ENCODE measurements around the gene WRAP53. TPM values are rescaled to one million over a fixed set of nuclear protein-coding genes. Genes with fewer than 3 reads are reported as not detected.

The WRAP53 gene
- polyA plus RNA-seq, 1 of the 3 experiments (the other 2 are of a cell fraction), result 8.6 TPM

- Histone ChIP-seq H3K27me3 (ENCODE audit: insufficient read depth) (no peaks in the 10 kb centered on the region), H3K36me3 (replicated peaks in 1 of 2; ENCODE audit: control insufficient read depth in 1 of 2, insufficient read depth in 2 of 2, low read length in 1 of 2) (peaks cover 0 to 9% of the 10 kb centered on the region in 2 experiments), H3K9ac (peak overlapping the region; percentile 99), H3K4me1 (ENCODE audit: control insufficient read depth in 1 of 2, insufficient read depth in 2 of 2, low read depth in 1 of 2, low read length in 1 of 2) (peaks cover 12 to 17% of the 10 kb centered on the region in 2 experiments; a peak in 3 of 4 replicates), H3K9me2 (no peaks in the 10 kb centered on the region), H3K9me3 (no peaks in the 10 kb centered on the region), H2AFZ (ENCODE audit: low read depth) (peak overlapping the region; percentile 20), H3F3A (replicated peaks; ENCODE audit: insufficient read depth) (peaks cover 27% of the 10 kb centered on the region), H3K4me2 (peak overlapping the region; percentile 84), H3K4me3 (ENCODE audit: low read depth in 2 of 2, low read length in 1 of 2) (peak overlapping the region; percentile 80 to 91), H3K79me2 (ENCODE audit: insufficient read depth) (peaks cover 84% of the 10 kb centered on the region), H4K20me1 (ENCODE audit: insufficient read depth) (no peaks in the 10 kb centered on the region; the same call in 1 of the 2 replicates), H3K27ac (ENCODE audit: low read depth in 2 of 2, low read length in 1 of 2) (peak overlapping the region; percentile 48 to 98)
- ChIA-PET CTCF (interaction anchor here (0.9 to 7.4 kb wide), 5 partner anchors 13 to 96 kb away, joined by 3 to 166 read pairs (median 47); partner anchors contain the start of genes DNAH2, SAT2, SHBG and SOX15), POLR2A (interaction anchor here (1.0 to 4.5 kb wide), 6 partner anchors 10 to 101 kb away, joined by 3 to 40 read pairs (median 27); partner anchors contain the start of genes ATP1B2, MPDU1, SHBG and SOX15)
- no peak for DNase-seq
- 18% methylated on average over 15 of the region's 15 CpGs for WGBS (ENCODE audit: low lambda C conversion rate)
- TF ChIP-seq RCOR1 (IDR thresholded peaks at IDR 0.05; ENCODE audit: low read length) (no peak), JUND (IDR thresholded peaks at IDR 0.05) (no peak), ELF1 (IDR thresholded peaks at IDR 0.05) (no peak), FOXJ3 (CRISPR knock-in tag; IDR thresholded peaks at IDR 0.05) (no peak), CHD2 (IDR thresholded peaks at IDR 0.05; ENCODE audit: low read length, partially characterized antibody) (no peak), SMC3 (IDR thresholded peaks at IDR 0.05; ENCODE audit: low read depth, low read length) (no peak)
Measured at GRCh38 chr17:7684851-7685532, 3.3 kb upstream of the WRAP53 start.

GRCh38 chr17:7685533-7686221 is 2.6 kb upstream of the WRAP53 start:
- H3K4me1 ChIP-seq (ENCODE audit: control insufficient read depth in 1 of 2, insufficient read depth in 2 of 2, low read depth in 1 of 2, low read length in 1 of 2), result peaks cover 12 to 17% of the 10 kb centered on the region in 2 experiments; a peak in 3 of 4 replicates
- WGBS (ENCODE audit: low lambda C conversion rate), result 2% methylated on average over 43 of the region's 44 CpGs
- no peaks in the 10 kb centered on the region for H3K9me2 ChIP-seq
- H3K9ac ChIP-seq, result peak overlapping the region; percentile 99
- H3K4me3 ChIP-seq (ENCODE audit: low read depth in 2 of 2, low read length in 1 of 2), result peak overlapping the region; percentile 80 to 91
- H3K36me3 ChIP-seq (replicated peaks in 1 of 2; ENCODE audit: control insufficient read depth in 1 of 2, insufficient read depth in 2 of 2, low read length in 1 of 2), result peaks cover 0 to 9% of the 10 kb centered on the region in 2 experiments
- H3K27me3 ChIP-seq (ENCODE audit: insufficient read depth), result no peaks in the 10 kb centered on the region
- peaks cover 84% of the 10 kb centered on the region for H3K79me2 ChIP-seq (ENCODE audit: insufficient read depth)
- H3K4me2 ChIP-seq, result peak overlapping the region; percentile 84
- H3K27ac ChIP-seq (ENCODE audit: low read depth in 2 of 2, low read length in 1 of 2), result peak overlapping the region; percentile 97 to 98
- ChIA-PET CTCF (interaction anchor here (0.8 to 7.4 kb wide), 11 partner anchors 13 to 171 kb away, joined by 3 to 166 read pairs (median 18); partner anchors contain the start of genes ATP1B2, DNAH2, SAT2 and SHBG), POLR2A (interaction anchor here (0.6 to 4.5 kb wide), 22 partner anchors 10 to 434 kb away, joined by 3 to 53 read pairs (median 5); partner anchors contain the start of genes ATP1B2, CHD3, DNAH2 and EFNB3)
- H3F3A ChIP-seq (replicated peaks; ENCODE audit: insufficient read depth), result peaks cover 27% of the 10 kb centered on the region
- no peaks in the 10 kb centered on the region for H4K20me1 ChIP-seq (ENCODE audit: insufficient read depth)
- no peaks in the 10 kb centered on the region for H3K9me3 ChIP-seq
- peak; percentile 87 for DNase-seq
- no peak overlapping the region; the same call in 1 of the 2 replicates for H2AFZ ChIP-seq (ENCODE audit: low read depth)
- peak; percentile 82 for TF ChIP-seq TAF1 (IDR thresholded peaks at IDR 0.05; ENCODE audit: borderline replicate concordance, low read depth, low read length)
- TF ChIP-seq NRF1 (IDR thresholded peaks at IDR 0.05; ENCODE audit: low read depth, low read length), result no peak
- TF ChIP-seq MAX (IDR thresholded peaks at IDR 0.05; ENCODE audit: low read depth), result peak; percentile 90
- TF ChIP-seq YY1 (IDR thresholded peaks at IDR 0.05; ENCODE audit: low read depth), result no peak
- peak; percentile 82 for TF ChIP-seq GABPA (IDR thresholded peaks at IDR 0.05; ENCODE audit: low read depth)
- no peak for TF ChIP-seq RFX5 (IDR thresholded peaks at IDR 0.05; ENCODE audit: low read length)
- TF ChIP-seq GATA2 (CRISPR knock-in tag; IDR thresholded peaks at IDR 0.05), result no peak
- TF ChIP-seq FOSL2 (IDR thresholded peaks at IDR 0.05; ENCODE audit: borderline replicate concordance, low read depth), result no peak
- TF ChIP-seq ELF1 (IDR thresholded peaks at IDR 0.05), result peak; percentile 84
- no peak for TF ChIP-seq SMC3 (IDR thresholded peaks at IDR 0.05; ENCODE audit: low read depth, low read length)
- no peak for TF ChIP-seq MEF2A (IDR thresholded peaks at IDR 0.05; ENCODE audit: borderline replicate concordance, low read depth)
- no peak for TF ChIP-seq FOXJ3 (CRISPR knock-in tag; IDR thresholded peaks at IDR 0.05)
- TF ChIP-seq JUND (IDR thresholded peaks at IDR 0.05), result no peak
- peak; percentile 83; the same call in 1 of the 2 replicates for TF ChIP-seq MXI1 (IDR thresholded peaks at IDR 0.05; ENCODE audit: low read depth, low read length)
- TF ChIP-seq IRF3 (IDR thresholded peaks at IDR 0.05; ENCODE audit: low read depth, low read length), result no peak
- no peak; the same call in 1 of the 2 replicates for TF ChIP-seq USF2 (IDR thresholded peaks at IDR 0.05; ENCODE audit: borderline replicate concordance, low read depth, low read length)
- TF ChIP-seq NFIC (IDR thresholded peaks at IDR 0.05; ENCODE audit: borderline replicate concordance), result no peak
- TF ChIP-seq CTCF (IDR thresholded peaks at IDR 0.05), result no peak
- TF ChIP-seq TEAD4 (IDR thresholded peaks at IDR 0.05; ENCODE audit: borderline replicate concordance, insufficient read depth), result no peak
